HG03342 (cell line): ENCODE measurements around the gene RHOB.
"Not testable (repeated sequence)": the region's sequence is repeated elsewhere in the genome, so short reads cannot be mapped to it uniquely, and the experiment has no call there.

Experiments used
- ATAC-seq: cut with Tn5 transposase; IDR thresholded peaks from one replicate; pipeline ENCODE4 v1.9.1; 2021; ENCODE audit warnings: mild to moderate bottlenecking, moderate library complexity; ENCODE audit not compliant: unreplicated experiment

The RHOB gene

DNA sequence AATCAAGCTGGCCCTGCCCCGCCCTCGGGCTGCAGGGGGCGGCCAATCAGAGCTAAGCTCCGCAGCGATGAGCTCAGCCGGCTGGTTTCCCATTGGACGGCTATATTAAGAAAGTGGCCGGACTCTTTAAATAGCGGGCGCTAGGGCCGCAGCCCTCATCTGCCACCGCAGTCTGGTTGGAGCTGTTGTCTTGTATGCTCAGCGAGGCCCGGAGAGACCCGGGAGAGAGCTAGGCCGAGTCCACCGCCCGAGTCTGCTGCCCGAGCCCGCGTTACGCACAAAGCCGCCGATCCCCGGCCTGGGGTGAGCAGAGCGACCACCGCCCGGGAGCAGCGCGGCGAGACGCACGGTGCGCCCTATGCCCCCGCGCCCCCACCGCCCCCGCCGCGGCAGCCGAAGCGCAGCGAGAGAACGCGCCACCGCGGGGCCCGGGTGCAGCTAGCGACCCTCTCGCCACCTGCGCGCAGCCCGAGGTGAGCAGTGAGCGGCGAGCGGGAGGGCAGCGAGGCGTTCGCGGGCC lies at the start of gene RHOB:
Gene RHOB (plus strand): TSS at position 158 of the 520 bp plus-strand sequence. CDS start 392 bp downstream, outside the sequence.
- peak; percentile 98 for ATAC-seq

DNA sequence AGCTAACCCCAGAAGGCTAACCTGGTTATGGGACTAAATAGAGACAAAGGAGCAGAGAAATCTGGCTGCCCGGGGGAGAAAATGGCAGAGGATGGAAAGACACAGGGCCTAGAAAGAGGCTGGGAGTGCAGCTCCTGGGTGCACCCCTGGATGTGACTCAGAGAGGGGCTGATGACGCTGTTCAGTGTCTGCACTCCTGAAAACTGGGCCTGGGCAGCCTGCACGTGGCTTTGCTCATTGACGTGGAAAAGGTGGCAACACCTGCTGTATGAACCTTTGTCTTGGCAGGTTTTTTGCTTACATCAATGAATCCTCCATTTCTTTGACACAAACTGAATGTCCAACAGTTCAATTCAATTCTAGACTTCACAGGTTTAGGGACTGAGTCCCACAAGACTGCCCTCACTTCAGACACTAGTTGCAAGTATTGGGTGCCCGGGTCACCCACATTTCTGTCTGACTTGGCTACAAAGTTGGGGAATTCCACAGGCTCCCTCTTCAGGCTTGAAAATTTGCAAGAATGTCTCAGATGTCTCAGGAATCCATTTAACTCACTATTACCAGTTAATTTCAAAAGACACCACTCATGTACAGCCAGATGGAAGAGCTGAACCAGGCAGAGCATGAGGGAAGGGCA lies 48.9 kb upstream of the RHOB start:
- ATAC-seq: no peak

DNA sequence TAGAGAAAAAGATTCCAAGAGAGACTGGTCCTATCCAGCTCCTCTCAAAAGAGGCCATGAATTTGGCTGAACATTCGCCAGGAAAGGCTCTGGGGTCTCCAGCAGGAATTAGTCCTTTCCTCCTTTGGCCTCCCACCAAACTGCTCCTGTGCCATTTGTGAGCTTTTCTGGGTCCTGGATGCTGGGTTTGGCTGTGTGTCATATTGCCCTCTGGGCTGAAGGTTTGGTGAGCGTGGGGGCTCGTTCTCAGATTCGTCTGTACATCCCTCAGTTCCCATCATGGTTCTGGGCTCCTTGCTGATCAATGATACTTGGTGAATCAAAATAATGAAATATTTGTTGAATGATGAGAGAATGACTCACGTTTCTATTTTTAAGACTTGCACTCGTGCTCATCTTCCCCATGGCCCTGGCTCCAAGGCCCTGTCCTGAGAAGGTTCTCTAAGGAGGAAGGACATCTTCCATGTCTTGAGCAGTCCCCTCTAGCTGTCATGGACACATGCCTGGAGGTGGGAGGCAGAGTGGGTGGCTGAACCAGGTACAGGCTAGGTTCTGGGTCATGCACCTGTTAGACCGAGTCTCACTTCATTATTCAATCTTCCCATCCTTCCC lies 47.8 kb upstream of the RHOB start:
- ATAC-seq: no peak

DNA sequence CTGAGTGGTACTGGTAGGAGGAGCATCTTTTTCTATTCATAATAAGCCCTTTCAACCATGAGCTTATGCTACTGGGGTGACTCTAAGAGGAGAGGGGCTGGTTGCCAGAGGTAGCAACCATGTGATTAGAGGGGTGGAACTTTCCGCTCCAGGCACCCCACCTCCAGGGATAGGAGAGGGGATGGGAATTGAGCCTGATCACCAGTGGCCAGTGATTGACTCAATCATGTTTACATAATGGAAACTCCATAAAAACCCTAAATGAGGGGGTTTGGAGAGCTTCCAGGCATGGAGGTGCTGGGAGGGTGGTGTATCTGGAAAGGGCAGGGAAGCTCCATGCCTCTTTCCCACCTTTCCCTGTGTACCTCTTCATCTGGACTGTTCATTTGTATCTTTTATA lies 46.6 kb upstream of the RHOB start:
- ATAC-seq: no peak

DNA sequence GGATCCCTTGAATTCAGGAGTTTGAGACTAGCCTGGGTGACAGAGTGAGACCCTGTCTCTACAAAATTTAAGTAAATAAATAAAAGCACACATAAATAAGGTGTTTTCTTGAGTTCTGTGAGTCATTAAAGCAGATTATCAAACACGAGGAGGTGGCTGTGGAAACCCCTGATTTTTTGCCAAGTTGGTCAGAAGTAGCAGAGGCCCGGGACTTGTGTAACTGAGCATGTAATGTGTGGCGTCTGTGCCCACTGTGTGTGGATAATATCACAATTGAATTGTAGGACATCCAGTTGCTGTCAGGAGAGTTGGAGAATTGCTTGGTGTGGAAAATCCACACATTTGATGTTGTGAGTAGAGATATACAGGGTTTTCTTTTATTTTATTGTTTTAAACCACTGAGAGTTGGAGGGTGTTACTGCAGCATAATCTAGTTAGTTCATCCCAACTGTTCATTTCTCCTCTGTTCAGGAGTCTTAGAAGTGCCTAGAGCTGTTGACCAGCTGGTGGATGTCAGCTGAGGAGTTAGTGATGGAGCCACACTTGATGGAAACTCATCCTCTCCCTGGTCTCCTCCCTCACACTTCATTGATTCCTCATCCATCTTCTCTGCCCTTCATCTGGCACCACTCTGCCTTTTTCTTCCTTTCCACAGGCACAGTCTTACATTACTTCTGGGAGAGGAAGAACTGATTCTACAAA lies 45.9 kb upstream of the RHOB start:
- no peak for ATAC-seq

DNA sequence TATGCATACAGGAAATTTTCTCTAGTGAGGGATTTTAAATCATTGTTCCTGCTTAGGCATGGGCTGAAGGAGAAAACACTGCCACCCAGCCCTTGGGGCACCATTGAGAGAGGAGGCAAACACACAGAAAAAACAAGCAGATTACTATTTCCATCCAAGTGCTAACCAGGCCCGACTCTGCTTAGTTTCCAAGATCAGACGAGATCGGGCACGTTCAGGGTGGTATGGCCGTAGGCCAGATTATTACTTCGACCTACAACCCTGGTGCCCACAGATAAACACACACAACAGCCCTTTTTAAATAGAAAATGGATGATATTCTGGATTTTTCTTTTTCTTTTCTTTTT lies 45.4 kb upstream of the RHOB start:
- no peak for ATAC-seq

DNA sequence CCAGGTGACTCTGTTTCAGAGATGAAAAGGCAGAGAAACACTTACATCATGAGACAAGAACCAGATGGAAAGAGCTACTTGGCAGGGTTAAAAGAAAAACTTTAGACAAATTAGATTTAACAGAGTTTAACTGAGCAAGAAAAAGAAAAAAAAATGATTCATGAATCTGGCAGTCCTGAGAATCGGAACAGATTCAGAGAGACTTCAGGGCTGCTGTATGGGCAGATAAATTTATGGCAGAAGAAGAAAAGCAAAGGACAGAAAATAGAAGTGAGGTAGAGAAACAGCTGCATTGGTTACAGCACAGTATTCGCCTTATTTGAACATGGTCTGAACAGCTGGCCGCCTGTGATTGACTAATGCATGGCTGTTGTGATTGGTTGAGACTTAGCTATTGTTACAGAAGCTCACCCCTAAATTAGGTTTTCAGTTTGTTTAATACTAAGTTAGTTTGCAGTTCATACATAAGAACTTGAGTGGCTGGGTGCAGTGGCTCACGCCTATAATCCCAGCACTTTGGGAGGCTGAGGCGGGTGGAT lies 43.0 kb upstream of the RHOB start:
- ATAC-seq: no peak

DNA sequence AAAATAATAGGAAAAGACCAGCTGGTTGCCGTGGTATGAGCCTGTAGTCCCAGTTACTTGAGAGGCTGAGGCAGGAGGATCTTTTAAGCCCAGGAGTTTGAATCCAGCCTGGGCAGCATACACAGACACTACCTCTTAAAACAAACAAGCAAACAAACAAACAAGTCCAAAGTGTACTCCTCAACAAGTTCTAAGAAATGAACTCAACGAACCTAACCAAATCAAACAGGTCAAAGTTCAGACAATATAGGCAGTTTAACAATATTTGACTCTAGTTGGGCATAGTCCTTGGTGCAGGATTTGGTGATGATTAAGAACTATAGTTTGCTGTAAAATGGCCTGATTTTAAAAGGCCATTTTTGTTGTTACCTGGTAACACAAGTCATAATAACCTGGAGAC lies 41.9 kb upstream of the RHOB start:
- no peak for ATAC-seq

DNA sequence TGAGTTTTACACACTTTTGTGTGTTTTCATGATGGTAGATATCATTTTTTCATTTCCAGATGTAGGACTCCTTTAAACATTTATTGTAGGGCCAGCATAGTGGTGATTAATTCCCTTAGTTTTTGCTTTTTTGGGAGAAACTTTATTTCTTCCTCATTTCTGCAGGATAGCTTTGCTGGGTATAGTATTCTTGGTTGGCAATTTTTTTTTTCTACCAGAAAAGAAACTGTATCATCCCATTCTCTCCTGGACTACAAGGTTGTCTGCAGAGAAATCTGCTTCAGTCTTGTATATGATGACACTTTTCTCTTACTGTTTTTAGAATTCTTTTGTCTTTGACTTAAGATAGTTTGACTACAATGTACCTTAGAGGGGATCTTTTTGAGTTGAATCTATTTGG lies 37.8 kb upstream of the RHOB start:
- ATAC-seq: no peak

DNA sequence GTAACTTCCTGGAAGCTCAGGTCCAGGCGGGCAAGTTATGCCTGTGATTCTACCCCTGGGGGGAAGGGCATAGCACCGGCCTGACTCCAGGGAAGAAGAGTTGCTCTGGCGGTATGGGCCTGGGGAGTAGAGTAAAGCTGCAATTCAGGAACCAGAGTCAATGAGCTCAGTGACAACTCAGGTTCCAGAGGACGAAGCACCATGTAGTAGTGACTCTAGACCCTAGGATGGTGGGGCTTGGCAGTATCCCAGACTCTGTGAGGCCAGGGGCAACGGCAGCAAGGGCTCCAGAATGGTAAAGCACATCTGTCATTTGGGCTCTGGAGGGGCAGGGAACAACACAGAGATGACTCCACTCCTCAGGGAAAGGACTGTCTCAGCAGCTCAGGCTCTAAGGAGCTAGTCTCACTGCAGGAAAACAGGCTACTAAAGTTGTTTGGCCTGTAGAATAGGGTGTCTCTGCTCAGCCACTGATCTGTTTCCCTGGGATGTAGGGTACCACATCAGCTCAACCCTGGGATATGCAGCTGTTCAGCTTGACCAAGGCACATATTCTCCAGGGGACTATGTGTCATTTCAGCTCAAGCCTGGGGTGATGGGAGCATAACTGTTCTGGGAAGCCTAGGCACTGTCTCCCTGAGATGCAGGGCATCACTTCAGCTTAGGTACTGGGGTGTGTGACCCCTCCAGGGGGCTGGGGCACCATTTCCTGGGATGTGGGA lies 36.2 kb upstream of the RHOB start:
- no peak for ATAC-seq

DNA sequence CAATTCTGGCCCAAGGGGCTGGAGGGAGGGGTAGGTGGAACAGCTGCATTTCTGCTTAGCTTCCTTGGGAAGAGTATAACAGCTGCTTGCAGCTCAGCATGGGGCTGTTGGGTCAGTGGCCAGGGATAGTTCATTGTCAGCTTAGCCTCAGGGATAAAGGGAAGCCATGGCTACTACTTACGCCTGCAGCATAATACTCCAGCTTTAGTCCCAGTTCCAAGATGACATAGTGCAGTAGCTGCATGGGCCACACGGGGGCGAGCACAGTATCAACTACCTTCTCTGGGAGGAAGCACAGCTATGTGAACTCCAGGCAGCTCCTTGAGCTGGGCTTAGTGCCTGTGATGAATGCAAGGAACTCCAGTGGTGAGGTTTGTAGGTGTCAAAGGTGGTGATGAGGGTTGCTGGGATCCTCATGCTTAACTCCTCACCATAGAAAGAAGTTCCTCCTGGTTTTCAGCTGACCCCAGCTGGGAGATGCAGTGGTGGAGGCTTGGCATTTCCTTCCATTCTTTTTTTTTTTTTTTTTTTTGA lies 35.4 kb upstream of the RHOB start:
- ATAC-seq: peak; percentile 100

DNA sequence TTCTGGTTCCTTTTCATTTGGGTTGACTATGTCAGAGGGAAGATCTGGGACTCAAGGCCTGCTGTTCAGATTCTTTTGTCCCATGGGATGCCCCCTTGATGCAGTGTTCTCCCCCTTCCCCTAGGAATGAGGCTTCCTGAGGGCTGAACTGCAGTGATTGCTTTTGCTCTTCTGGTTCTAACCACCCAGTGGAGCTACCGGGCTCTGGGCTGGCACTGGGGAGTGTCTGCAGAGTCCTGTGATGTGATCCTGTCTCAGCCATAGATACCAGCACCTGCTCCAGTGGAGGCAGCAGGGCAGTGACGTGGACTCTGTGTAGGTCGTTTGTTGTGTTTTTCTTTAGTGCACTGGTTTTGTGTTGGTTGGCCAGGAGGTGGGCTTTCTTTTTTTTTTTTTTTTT lies 32.1 kb upstream of the RHOB start:
- no peak for ATAC-seq

DNA sequence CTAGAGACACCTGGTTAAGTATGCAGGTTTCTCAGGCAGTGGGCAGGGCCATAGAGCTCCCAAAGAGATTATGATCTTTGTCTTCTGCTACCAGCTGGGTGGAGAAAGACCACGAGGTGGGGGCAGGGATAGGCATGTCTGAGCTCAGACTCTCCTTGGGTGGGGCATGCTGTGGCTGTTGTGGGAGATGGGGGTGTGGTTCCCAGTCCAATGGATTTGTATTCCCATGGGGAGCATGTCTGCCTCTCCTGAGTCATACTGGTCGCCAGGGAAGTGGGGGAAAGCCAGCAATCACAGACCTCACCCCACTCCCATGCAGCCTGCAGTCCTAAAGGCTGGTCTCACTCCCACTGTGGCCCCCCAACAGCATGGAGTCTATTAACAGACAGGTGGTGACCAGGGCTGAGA lies 31.4 kb upstream of the RHOB start:
- ATAC-seq: no peak

DNA sequence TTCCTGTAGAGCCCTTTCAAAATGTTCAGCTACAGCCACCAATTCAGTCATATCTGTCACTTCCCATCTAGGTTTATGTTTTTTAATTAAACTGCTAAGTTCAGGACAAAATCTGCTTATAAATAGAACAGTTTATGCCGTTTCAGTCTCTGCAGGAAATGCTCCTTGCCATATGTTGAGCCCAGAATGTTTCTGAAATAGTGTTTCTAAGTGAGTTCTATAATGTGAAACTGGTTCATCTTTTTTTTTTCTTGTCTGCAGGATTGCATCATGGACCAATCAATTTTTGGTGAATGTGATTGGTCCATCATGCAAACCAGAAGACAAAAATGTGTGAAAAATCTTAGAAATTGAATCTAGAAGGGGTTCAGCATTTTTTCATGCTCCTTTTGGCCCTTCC lies 30.2 kb upstream of the RHOB start:
- ATAC-seq: no peak

DNA sequence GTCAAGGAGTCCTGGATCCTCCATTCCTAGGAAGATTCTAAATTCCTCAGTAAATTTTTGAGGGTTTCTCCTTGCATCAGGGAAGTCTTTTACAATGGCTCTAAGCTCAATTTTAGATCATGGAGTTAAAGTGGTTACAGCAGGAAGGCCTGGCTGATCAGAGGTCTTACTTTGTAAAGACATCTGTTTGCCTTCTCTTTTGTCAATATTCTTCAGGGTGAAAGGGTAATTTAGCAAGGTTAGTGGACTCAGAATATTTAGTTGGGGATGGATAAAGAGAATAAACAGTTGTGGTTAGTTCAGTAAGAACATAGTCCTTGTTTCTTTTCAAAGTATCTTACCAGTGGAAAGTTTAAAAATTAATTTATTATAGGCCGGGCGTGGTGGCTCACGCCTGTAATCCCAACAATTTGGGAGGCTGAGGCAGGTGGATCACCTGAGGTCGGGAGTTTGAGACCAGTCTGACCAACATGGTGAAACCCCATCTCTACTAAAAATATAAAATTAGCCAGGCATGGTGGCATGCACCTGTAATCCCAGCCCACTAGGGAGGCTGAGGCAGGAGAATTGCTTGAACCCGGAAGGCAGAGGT lies 29.5 kb upstream of the RHOB start:
- ATAC-seq: not testable (repeated sequence)

DNA sequence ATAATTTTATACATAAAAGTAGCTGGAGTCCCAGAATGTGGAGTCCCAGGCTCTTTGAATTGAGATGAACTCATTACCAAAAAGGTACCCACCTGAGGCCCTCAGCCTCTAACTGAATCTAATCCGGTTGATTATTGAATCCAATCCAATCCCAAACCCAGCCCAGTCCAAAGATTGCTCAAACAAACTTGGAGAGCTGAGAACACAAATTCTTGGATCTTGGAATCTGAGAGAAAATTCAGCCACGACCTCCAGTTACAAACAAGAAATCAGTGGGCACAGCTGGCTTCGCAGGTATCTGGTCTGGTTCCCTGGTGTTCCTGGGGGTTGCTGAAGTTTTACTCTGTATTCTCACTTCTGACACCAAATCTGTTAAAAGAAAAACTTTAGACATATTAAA lies 28.4 kb upstream of the RHOB start:
- ATAC-seq: no peak

DNA sequence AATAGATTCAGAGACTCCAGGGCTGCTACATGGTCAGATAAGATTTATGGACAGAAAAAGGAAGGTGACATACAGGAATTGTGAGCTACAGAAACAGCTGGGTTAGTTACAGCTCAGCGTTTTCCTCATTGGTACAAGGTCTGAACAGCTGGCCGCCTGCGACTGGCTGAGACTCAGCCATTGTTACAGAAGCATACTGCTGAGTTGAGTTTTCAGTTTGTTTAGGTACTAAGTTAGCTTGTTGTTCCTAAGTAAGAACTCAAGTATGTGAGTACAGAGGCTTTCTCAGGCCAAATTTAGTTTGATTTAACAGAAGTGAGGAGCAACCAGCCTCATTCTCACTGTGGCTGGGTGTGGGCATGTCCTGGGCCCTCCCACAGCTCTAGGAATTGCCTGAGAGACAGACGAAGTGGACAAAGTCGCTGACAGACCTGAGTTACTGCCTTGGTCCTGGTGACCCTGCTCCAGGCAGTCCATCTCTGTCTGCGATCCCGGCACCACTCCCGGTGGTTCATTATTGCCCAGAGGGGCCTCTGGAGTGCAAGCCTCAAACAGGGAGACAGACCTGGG lies 27.8 kb upstream of the RHOB start:
- no peak for ATAC-seq

DNA sequence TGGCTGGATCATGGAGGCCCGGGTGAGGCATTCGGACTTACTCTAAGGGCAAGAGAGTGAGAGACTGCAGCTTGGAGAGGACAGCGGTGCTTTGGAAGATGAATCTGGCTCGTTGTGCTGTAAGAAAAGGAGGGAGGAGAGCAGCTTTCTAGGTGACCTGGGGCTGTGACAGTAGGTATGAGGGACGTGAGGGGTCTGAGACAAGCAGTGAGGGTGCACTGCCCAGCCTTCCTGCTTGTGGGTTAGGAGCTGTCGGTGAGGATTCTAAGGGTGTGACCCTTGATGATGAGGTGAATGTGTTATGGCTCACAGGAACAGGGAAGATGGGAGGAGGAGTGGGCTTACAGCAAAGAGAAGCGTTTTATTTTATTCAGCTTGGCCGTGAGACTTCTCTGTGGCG lies 27.1 kb upstream of the RHOB start:
- ATAC-seq: no peak

DNA sequence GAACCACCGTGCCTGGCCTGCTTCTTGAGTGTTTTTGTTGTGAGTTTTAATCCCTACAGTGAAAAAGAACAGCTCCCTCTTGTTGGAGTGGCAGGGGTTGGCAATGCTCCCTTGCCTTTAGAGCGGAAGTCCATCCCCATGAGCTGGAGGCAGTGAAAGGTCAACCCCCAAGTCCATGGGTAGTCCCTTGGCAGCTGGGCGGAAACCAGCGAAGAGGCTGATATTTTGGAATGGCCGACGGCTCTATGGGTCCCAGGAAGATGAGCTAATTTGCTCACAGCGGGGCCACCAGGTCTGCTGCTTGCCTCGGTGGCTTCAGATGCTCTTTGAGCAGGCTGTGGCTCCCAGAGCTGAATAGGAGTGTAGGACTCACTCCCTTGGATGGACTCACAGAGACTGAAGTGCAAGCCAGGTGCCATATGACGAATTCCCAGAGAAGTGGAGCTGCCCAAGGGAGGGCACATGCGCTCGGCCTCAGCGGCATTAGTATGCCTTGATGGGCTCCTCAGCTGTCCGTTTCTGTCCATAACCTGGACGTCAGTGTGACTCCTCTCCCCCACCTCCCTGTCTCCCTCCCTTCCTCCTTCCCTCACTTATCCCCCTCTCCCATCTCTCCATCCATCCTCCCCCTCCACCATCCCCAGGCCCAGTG lies 25.4 kb upstream of the RHOB start:
- ATAC-seq: no peak

DNA sequence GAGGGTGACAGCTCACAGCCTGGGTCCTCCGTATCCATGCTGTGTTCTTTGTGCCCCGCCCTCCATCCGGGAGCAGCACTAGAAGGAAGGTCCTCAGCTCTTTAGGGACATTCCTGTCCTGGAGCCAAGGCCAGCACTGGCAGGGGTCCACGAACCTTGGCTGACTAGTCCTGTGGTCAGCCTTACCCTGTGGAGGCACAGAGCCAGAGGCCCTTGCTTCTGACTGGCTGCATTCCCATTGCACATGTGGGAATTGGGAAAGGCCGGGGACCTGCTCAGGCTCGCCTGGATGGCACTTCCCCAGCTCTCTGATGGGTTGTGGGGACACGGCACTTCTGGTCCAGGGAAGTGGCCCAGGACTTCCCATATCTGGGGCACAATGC lies 24.9 kb upstream of the RHOB start:
- ATAC-seq: no peak
